Psoas muscle (tissue), 8 donors: Measurements from ENCODE around the gene KRTAP4-4. TPM values are rescaled to one million over a fixed set of nuclear protein-coding genes. Genes with fewer than 3 reads are reported as not detected.

Source experiments
- ATAC-seq, 4 donors: fragments of 200-7000 bp; cut with Tn5 transposase; one replicate each; pipeline ENCODE4 v1.9.1; 2020; ENCODE audit warnings: moderate library complexity in 3 of 4, mild to moderate bottlenecking in 2 of 4
- DNase-seq, 2 donors: peaks; one replicate each; pipeline ENCODE4 v3.0.0-alpha.2; 2020
- H3K27ac ChIP-seq: fragments of 200-600 bp; one replicate; pipeline ENCODE4 v1.8.0; 2022
- H3K27me3 ChIP-seq, 3 donors: fragments of 200-600 bp in 1 of 3; one replicate each; pipeline versions ENCODE4 v1.6.1 to v1.8.0; 2013 to 2022; ENCODE audit warnings: low read length in 2 of 3, mild to moderate bottlenecking in 2 of 3, moderate library complexity in 1 of 3; ENCODE audit not compliant: insufficient read depth in 3 of 3
- H3K36me3 ChIP-seq, 2 donors: fragments of 200-600 bp in 1 of 2; one replicate each; pipeline versions ENCODE4 v1.6.1 to v1.8.0; 2013 to 2022; ENCODE audit warnings: low read depth in 1 of 2, mild to moderate bottlenecking in 1 of 2, moderate library complexity in 1 of 2; ENCODE audit not compliant: insufficient read depth in 1 of 2
- H3K4me1 ChIP-seq: fragments of 200-600 bp; one replicate; pipeline ENCODE4 v1.8.0; 2022
- H3K4me3 ChIP-seq: fragments of 200-600 bp; one replicate; pipeline ENCODE4 v1.8.0; 2022; ENCODE audit warnings: mild to moderate bottlenecking
- H3K9me3 ChIP-seq: fragments of 200-600 bp; one replicate; pipeline ENCODE4 v1.8.0; 2022
- CTCF ChIP-seq: fragments of 200-600 bp; IDR thresholded peaks from one replicate; pipeline ENCODE4 v1.8.0; 2022; ENCODE audit warnings: antibody characterized with exemption
- WGBS, 3 donors: extraction: QIAGEN DNeasy Blood & Tissue Kit; methylation state at CpG; one replicate each; pipeline versions ENCODE4 v1.1.6 to v1.1.7; 2013; 5-methylcytosine and 5-hydroxymethylcytosine counted together
- intact Hi-C, 2 donors: fragments of 100-400 bp; cut with DNase I; formaldehyde crosslinking; loops; one replicate each; pipeline versions ENCODE4 v1.11.0 to v1.14.2; 2022
- polyA plus RNA-seq, 3 donors: library from polyadenylated mRNA; stranded (reverse); fragments of 200-250 nt; gene quantifications; one replicate each; pipeline ENCODE4 v1.2.3, GENCODE V29; 2013
- total RNA-seq, 4 donors: library from RNA; stranded (reverse); fragmentation: NEBNext Ultra II Directional in 2 of 4; extraction: Animal tissue kit (Norgen Biotek cat#: 25700) in 2 of 4; gene quantifications; one replicate each; pipeline versions ENCODE4 v1.2.1 to v1.2.4, GENCODE V29; 2021 to 2023
- donor health status: healthy with polysubstance abuse.
- donor health status: DM: no; HTN: no; CAD: no; lungs with moderate emphysema.
- donor health status: Bipolar disorder and iron deficiency.
- donor health status: healthy.
- donor health status: DM: yes; HTN: yes; CAD: no.
- donor health status: DM: no; HTN: no; CAD: no.
- donor health status: DM: no; HTN: no; CAD: no.
- donor health status: DM: yes; HTN: yes; CAD: no.

The KRTAP4-4 gene
- total and polyA plus RNA-seq, 7 donors = not detected

- Histone ChIP-seq H3K9me3 (no peaks in the 10 kb centered on the region), H3K4me1 (no peaks in the 10 kb centered on the region), H3K27ac (no peak overlapping the region), H3K27me3 (peaks cover 0 to 8% (median 0%) of the 10 kb centered on the region in 3 donors), H3K4me3 (no peak overlapping the region), H3K36me3 (no peaks in the 10 kb centered on the region)
- DNase-seq = no peak
- ATAC-seq = no peak
- WGBS, 3 donors = 57 to 72% (median 64%) methylated on average over 5 of the region's 5 CpGs
- intact Hi-C loops = no loop called here
- no peak for TF ChIP-seq CTCF
These were observed 44.3 kb downstream of the KRTAP4-4 start for GRCh38 chr17:41116297-41116696.

- ATAC-seq (no peak), DNase-seq (no peak)
- Histone ChIP-seq H3K9me3 (no peaks in the 10 kb centered on the region), H3K36me3 (no peaks in the 10 kb centered on the region), H3K27ac (no peak overlapping the region), H3K4me1 (no peaks in the 10 kb centered on the region), H3K4me3 (no peak overlapping the region), H3K27me3 (peaks cover 0 to 10% (median 0%) of the 10 kb centered on the region in 3 donors)
- intact Hi-C loops = no loop called here
- 75 to 90% (median 79%) methylated on average over 2 of the region's 2 CpGs for WGBS, 3 donors
- no peak for TF ChIP-seq CTCF
These were observed 49.2 kb downstream of the KRTAP4-4 start for GRCh38 chr17:41111151-41111885.

Other genes with a start within 250 kb of the KRTAP4-4 start
Only the 30 nearest of the 40 such genes appear.
- not detected for gene KRTAP3-1, start 151.6 kb downstream of the KRTAP4-4 start, total RNA-seq
- not detected for gene KRTAP3-1, start 151.6 kb downstream of the KRTAP4-4 start, polyA plus RNA-seq
- not detected for gene KRTAP1-5, start 133.5 kb downstream of the KRTAP4-4 start, total RNA-seq
- gene KRTAP1-5, start 133.5 kb downstream of the KRTAP4-4 start, polyA plus RNA-seq = not detected
- gene KRTAP1-4, start 130.6 kb downstream of the KRTAP4-4 start, total RNA-seq = not detected
- gene KRTAP1-4, start 130.6 kb downstream of the KRTAP4-4 start, polyA plus RNA-seq = not detected
- gene KRTAP1-3, start 125.9 kb downstream of the KRTAP4-4 start, total RNA-seq = not detected
- not detected for gene KRTAP1-3, start 125.9 kb downstream of the KRTAP4-4 start, polyA plus RNA-seq
- not detected for gene KRTAP1-1, start 119.3 kb downstream of the KRTAP4-4 start, total RNA-seq
- not detected for gene KRTAP1-1, start 119.3 kb downstream of the KRTAP4-4 start, polyA plus RNA-seq
- gene KRTAP2-1, start 113.4 kb downstream of the KRTAP4-4 start, total RNA-seq = not detected
- not detected for gene KRTAP2-1, start 113.4 kb downstream of the KRTAP4-4 start, polyA plus RNA-seq
- not detected for gene KRTAP2-2, start 105.5 kb downstream of the KRTAP4-4 start, total RNA-seq
- gene KRTAP2-2, start 105.5 kb downstream of the KRTAP4-4 start, polyA plus RNA-seq = not detected
- not detected for gene KRTAP2-3, start 100.6 kb downstream of the KRTAP4-4 start, total RNA-seq
- not detected for gene KRTAP2-3, start 100.6 kb downstream of the KRTAP4-4 start, polyA plus RNA-seq
- gene KRTAP2-4, start 94.9 kb downstream of the KRTAP4-4 start, total RNA-seq = not detected
- gene KRTAP2-4, start 94.9 kb downstream of the KRTAP4-4 start, polyA plus RNA-seq = not detected
- gene KRTAP4-7, start 76.6 kb downstream of the KRTAP4-4 start, total RNA-seq = not detected
- gene KRTAP4-7, start 76.6 kb downstream of the KRTAP4-4 start, polyA plus RNA-seq = not detected
- not detected for gene KRTAP4-8, start 62.6 kb downstream of the KRTAP4-4 start, total RNA-seq
- gene KRTAP4-8, start 62.6 kb downstream of the KRTAP4-4 start, polyA plus RNA-seq = not detected
- not detected for gene KRTAP4-16, start 58.5 kb downstream of the KRTAP4-4 start, total RNA-seq
- gene KRTAP4-16, start 58.5 kb downstream of the KRTAP4-4 start, polyA plus RNA-seq = not detected
- not detected for gene KRTAP4-9, start 55.4 kb downstream of the KRTAP4-4 start, total RNA-seq
- not detected for gene KRTAP4-9, start 55.4 kb downstream of the KRTAP4-4 start, polyA plus RNA-seq
- not detected for gene KRTAP4-11, start 42.4 kb downstream of the KRTAP4-4 start, total RNA-seq
- gene KRTAP4-11, start 42.4 kb downstream of the KRTAP4-4 start, polyA plus RNA-seq = not detected
- gene KRTAP4-12, start 36.6 kb downstream of the KRTAP4-4 start, total RNA-seq = not detected
- not detected for gene KRTAP4-12, start 36.6 kb downstream of the KRTAP4-4 start, polyA plus RNA-seq
- not detected for gene KRTAP4-6, start 20.2 kb downstream of the KRTAP4-4 start, total RNA-seq
- not detected for gene KRTAP4-6, start 20.2 kb downstream of the KRTAP4-4 start, polyA plus RNA-seq
- not detected for gene KRTAP4-5, start 10.9 kb downstream of the KRTAP4-4 start, total RNA-seq
- gene KRTAP4-5, start 10.9 kb downstream of the KRTAP4-4 start, polyA plus RNA-seq = not detected
- not detected for gene KRTAP4-3, start 7.5 kb upstream of the KRTAP4-4 start, total RNA-seq
- not detected for gene KRTAP4-3, start 7.5 kb upstream of the KRTAP4-4 start, polyA plus RNA-seq
- gene KRTAP4-2, start 17.5 kb upstream of the KRTAP4-4 start, total RNA-seq = not detected
- not detected for gene KRTAP4-2, start 17.5 kb upstream of the KRTAP4-4 start, polyA plus RNA-seq
- not detected for gene KRTAP4-1, start 24.2 kb upstream of the KRTAP4-4 start, total RNA-seq
- gene KRTAP4-1, start 24.2 kb upstream of the KRTAP4-4 start, polyA plus RNA-seq = not detected
- not detected for gene KRTAP9-1, start 29.1 kb upstream of the KRTAP4-4 start, total RNA-seq
- not detected for gene KRTAP9-1, start 29.1 kb upstream of the KRTAP4-4 start, polyA plus RNA-seq
- not detected for gene KRTAP9-2, start 65.9 kb upstream of the KRTAP4-4 start, total RNA-seq
- gene KRTAP9-2, start 65.9 kb upstream of the KRTAP4-4 start, polyA plus RNA-seq = not detected
- gene KRTAP9-3, start 71.7 kb upstream of the KRTAP4-4 start, total RNA-seq = not detected
- gene KRTAP9-3, start 71.7 kb upstream of the KRTAP4-4 start, polyA plus RNA-seq = not detected
- gene KRTAP9-8, start 77.3 kb upstream of the KRTAP4-4 start, total RNA-seq = not detected
- gene KRTAP9-8, start 77.3 kb upstream of the KRTAP4-4 start, polyA plus RNA-seq = not detected
- not detected for gene KRTAP9-4, start 88.9 kb upstream of the KRTAP4-4 start, total RNA-seq
- not detected for gene KRTAP9-4, start 88.9 kb upstream of the KRTAP4-4 start, polyA plus RNA-seq
- not detected for gene KRTAP9-9, start 94.6 kb upstream of the KRTAP4-4 start, total RNA-seq
- gene KRTAP9-9, start 94.6 kb upstream of the KRTAP4-4 start, polyA plus RNA-seq = not detected
- gene KRTAP9-6, start 104.6 kb upstream of the KRTAP4-4 start, total RNA-seq = not detected
- gene KRTAP9-6, start 104.6 kb upstream of the KRTAP4-4 start, polyA plus RNA-seq = not detected
- not detected for gene KRTAP9-7, start 115.0 kb upstream of the KRTAP4-4 start, total RNA-seq
- not detected for gene KRTAP9-7, start 115.0 kb upstream of the KRTAP4-4 start, polyA plus RNA-seq
- gene KRTAP29-1, start 142.1 kb upstream of the KRTAP4-4 start, total RNA-seq = not detected
- gene KRTAP29-1, start 142.1 kb upstream of the KRTAP4-4 start, polyA plus RNA-seq = not detected
- gene KRTAP16-1, start 148.6 kb upstream of the KRTAP4-4 start, total RNA-seq = not detected
- gene KRTAP16-1, start 148.6 kb upstream of the KRTAP4-4 start, polyA plus RNA-seq = not detected